Body of pancreas (tissue), 4 donors: ENCODE data around the gene LIPC. TPM values are rescaled to one million over a fixed set of nuclear protein-coding genes. Genes with fewer than 3 reads are reported as not detected.

Experiments used
- ATAC-seq: fragments of 150-250 bp; one replicate; pipeline ENCODE4 v1.9.1; 2016
- DNase-seq, 4 donors: peaks; one replicate each; pipeline ENCODE4 v3.0.0-alpha.2; 2019
- H3K27ac ChIP-seq, 4 donors: fragments of 200-600 bp; sonication (generic); 1 replicate in 3 of 4; 2 replicates in 1 of 4; pipeline versions ENCODE4 v1.5.1 to v1.6.1; 2016 to 2019; ENCODE audit warnings: mild to moderate bottlenecking in 1 of 4, mixed read lengths in 1 of 4, moderate library complexity in 1 of 4
- H3K27me3 ChIP-seq, 2 donors: fragments of 200-600 bp; sonication (generic); one replicate each; pipeline ENCODE4 v1.6.0; 2016; ENCODE audit warnings: mild to moderate bottlenecking in 1 of 2
- H3K36me3 ChIP-seq, 2 donors: fragments of 200-600 bp; sonication (generic); replicated peaks in 1 of 2; 2 replicates each; pipeline ENCODE4 v1.5.1; 2016; ENCODE audit warnings: low read depth in 2 of 2; ENCODE audit not compliant: insufficient read depth in 1 of 2
- H3K4me1 ChIP-seq: fragments of 200-600 bp; sonication (generic); one replicate; pipeline ENCODE4 v1.6.0; 2016
- H3K4me3 ChIP-seq, 2 donors: fragments of 200-600 bp; sonication (generic); 1 replicate in 1 of 2; 2 replicates in 1 of 2; pipeline ENCODE4 v1.5.1; 2016 to 2019
- H3K9me3 ChIP-seq, 3 donors: fragments of 200-600 bp; sonication (generic); 1 replicate in 2 of 3; 2 replicates in 1 of 3; pipeline ENCODE4 v1.5.1; 2016
- POLR2A ChIP-seq, 3 donors: fragments of 450-650 bp; IDR thresholded peaks; one replicate each; pipeline ENCODE4 v1.6.1; 2016; ENCODE audit warnings: antibody characterized with exemption in 3 of 3, mild to moderate bottlenecking in 2 of 3
- WGBS, 2 donors: methylation state at CpG; one replicate each; pipeline ENCODE4 v1.1.5; 2017; 5-methylcytosine and 5-hydroxymethylcytosine counted together
- intact Hi-C: fragments of 100-400 bp; cut with DNase I; formaldehyde crosslinking; loops from one replicate; pipeline ENCODE4 v1.15.1; 2023
- total RNA-seq, 2 donors: library from RNA; depleted of rRNA; stranded (reverse); fragments of >200 nt; gene quantifications; one replicate each; pipeline ENCODE4 v1.1.0, GENCODE V29; 2016
- TF ChIP-seq, protein P1 (sequence below), 7 experiments: fragments of 450-650 bp in 4 of 7; fragments of 200-600 bp in 3 of 7; sonication (generic) in 3 of 7; IDR thresholded peaks; one replicate each; pipeline ENCODE4 v1.5.1; 2016 to 2019; ENCODE audit warnings: antibody characterized with exemption in 7 of 7

LIPC gene
- total RNA-seq, 2 donors from 2014 or later, result 1.6 to 2.3 TPM

GRCh38 chr15:58492661-58493397, 61.0 kb downstream of the LIPC start:
- WGBS, 2 donors, result 81 to 94% methylated on average over 7 of the region's 7 CpGs
- no peak for TF ChIP-seq POLR2A (IDR thresholded peaks at IDR 0.05)
- TF ChIP-seq, protein P1, sequence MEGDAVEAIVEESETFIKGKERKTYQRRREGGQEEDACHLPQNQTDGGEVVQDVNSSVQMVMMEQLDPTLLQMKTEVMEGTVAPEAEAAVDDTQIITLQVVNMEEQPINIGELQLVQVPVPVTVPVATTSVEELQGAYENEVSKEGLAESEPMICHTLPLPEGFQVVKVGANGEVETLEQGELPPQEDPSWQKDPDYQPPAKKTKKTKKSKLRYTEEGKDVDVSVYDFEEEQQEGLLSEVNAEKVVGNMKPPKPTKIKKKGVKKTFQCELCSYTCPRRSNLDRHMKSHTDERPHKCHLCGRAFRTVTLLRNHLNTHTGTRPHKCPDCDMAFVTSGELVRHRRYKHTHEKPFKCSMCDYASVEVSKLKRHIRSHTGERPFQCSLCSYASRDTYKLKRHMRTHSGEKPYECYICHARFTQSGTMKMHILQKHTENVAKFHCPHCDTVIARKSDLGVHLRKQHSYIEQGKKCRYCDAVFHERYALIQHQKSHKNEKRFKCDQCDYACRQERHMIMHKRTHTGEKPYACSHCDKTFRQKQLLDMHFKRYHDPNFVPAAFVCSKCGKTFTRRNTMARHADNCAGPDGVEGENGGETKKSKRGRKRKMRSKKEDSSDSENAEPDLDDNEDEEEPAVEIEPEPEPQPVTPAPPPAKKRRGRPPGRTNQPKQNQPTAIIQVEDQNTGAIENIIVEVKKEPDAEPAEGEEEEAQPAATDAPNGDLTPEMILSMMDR (IDR thresholded peaks at IDR 0.05), result no peak
- Histone ChIP-seq H3K27me3 (no peaks in the 10 kb centered on the region), H3K4me3 (no peak overlapping the region), H3K27ac (no peak overlapping the region), H3K36me3 (no peaks in the 10 kb centered on the region), H3K4me1 (peaks cover 7% of the 10 kb centered on the region), H3K9me3 (peaks cover 0 to 4% (median 0%) of the 10 kb centered on the region in 3 donors)
- intact Hi-C loops, result no loop called here
- DNase-seq (no peak), ATAC-seq (no peak)

DNA sequence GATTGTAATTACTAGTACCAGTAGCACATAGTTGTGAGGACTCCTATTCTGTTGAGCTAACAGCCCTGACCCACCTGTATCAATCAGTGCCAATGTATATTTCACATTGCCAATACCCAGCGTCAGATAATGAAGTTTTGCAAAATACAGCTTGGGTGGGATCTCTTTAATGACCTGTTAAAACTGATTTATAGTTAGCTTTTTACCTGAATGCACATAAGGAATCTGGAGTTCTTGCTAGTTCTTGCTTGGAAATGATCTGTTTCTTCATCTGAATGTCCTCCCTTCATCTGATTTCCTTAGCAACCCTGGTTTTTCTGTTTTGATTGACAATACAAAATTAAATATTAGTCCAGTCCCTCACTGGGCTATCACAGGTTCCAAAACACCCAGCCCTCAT, 62.8 kb downstream of the LIPC start:
- H3K36me3 ChIP-seq, result no peaks in the 10 kb centered on the region
- no peak for TF ChIP-seq POLR2A (IDR thresholded peaks at IDR 0.05)
- TF ChIP-seq, protein P1 (IDR thresholded peaks at IDR 0.05), result no peak
- WGBS, 2 donors, result 83 to 92% methylated on average over 1 of the region's 1 CpG
- H3K27me3 ChIP-seq, result no peaks in the 10 kb centered on the region
- ATAC-seq (no peak), DNase-seq (no peak)
- H3K9me3 ChIP-seq, result no peaks in the 10 kb centered on the region
- H3K4me3 ChIP-seq, result no peak overlapping the region
- intact Hi-C loops, result no loop called here
- H3K4me1 ChIP-seq, result peaks cover 7% of the 10 kb centered on the region
- H3K27ac ChIP-seq, result no peak overlapping the region

GRCh38 chr15:58495891-58496408, 64.2 kb downstream of the LIPC start:
- WGBS, 2 donors, result 72 to 75% methylated on average over 3 of the region's 3 CpGs
- intact Hi-C loops, result no loop called here
- Histone ChIP-seq H3K9me3 (no peaks in the 10 kb centered on the region), H3K27me3 (no peaks in the 10 kb centered on the region), H3K27ac (no peak overlapping the region), H3K4me1 (peaks cover 7% of the 10 kb centered on the region), H3K36me3 (no peaks in the 10 kb centered on the region), H3K4me3 (no peak overlapping the region)
- TF ChIP-seq, protein P1 (IDR thresholded peaks at IDR 0.05), result no peak
- no peak for TF ChIP-seq POLR2A (IDR thresholded peaks at IDR 0.05)
- DNase-seq (no peak), ATAC-seq (no peak)

DNA sequence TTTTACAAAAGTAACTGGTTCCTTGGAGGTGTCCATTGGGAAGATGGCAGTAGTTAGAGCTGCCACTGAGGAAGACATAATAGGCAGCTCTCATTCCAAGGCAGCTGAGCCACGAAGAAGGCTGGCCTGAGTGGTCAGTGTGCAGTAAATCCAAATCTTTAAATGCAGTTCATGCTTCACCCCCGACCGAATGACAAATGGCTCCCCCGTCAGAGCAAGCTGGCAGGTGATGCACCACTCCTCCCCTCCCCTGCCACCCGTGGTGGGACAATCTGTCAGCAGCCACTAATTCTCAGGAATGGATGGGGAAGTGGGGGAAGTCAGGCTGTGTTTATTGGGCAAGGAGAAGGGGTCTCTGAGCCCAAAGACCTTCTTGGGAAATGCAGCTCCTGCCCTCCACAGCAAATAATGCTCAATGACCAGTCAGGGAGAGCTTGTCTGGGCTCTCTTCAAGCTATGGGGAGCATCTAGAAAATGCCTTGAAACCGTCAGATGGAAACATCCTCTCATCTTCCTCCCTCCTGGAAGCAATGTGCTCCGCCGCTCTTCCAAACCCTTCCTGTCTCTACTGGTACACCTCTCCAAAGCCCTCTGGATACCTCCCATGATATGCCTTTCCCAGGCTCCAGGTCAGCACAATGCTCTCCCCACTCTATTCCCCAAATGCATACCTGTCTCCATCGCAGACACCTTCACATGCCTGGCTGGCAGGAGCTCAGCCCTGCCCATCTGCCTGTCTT, 65.4 kb downstream of the LIPC start:
- no peaks in the 10 kb centered on the region for H3K4me1 ChIP-seq
- 76 to 80% methylated on average over 9 of the region's 9 CpGs for WGBS, 2 donors
- no peaks in the 10 kb centered on the region for H3K9me3 ChIP-seq
- H3K4me3 ChIP-seq, result no peak overlapping the region
- intact Hi-C loops, result no loop called here
- DNase-seq, result no peak
- H3K36me3 ChIP-seq, result no peaks in the 10 kb centered on the region
- H3K27ac ChIP-seq, result no peak overlapping the region
- ATAC-seq, result no peak
- H3K27me3 ChIP-seq, result no peaks in the 10 kb centered on the region
- TF ChIP-seq, protein P1 (IDR thresholded peaks at IDR 0.05), result no peak
- TF ChIP-seq POLR2A (IDR thresholded peaks at IDR 0.05), result no peak
